Smooth muscle cell of trachea (primary cell): Measurements from ENCODE around the gene EPS15. TPM values are rescaled to one million over a fixed set of nuclear protein-coding genes. Genes with fewer than 3 reads are reported as not detected.

Source experiments
- total RNA-seq: library from RNA; depleted of rRNA; stranded (reverse); fragments of >200 nt; gene quantifications from 2 replicates; pipeline ENCODE4 v1.2.1, GENCODE V29; 2014

Gene EPS15
- 56.6 and 79.1 TPM in 2 replicates for total RNA-seq

GRCh38 chr1:51519048-51519864, at the start of gene EPS15:
EPS15 (minus strand) TSS chr1:51519266; CDS start chr1:51519231, 35 bp downstream.

GRCh38 chr1:51330331-51331201, 188.5 kb downstream of the EPS15 start, which contains the start of gene TTC39A:
TTC39A (minus strand) TSS chr1:51330562; CDS start chr1:51330477, 85 bp downstream.

Other genes starting within 250 kb of the EPS15 start
- gene TTC39A, start 188.7 kb downstream of the EPS15 start, total RNA-seq: 1.5 and 3.1 TPM in 2 replicates
- gene OSBPL9, start 97.8 kb upstream of the EPS15 start, total RNA-seq: 66.7 and 79.1 TPM in 2 replicates